ENCODE results near the gene RTTN.

Gene RTTN

DNA sequence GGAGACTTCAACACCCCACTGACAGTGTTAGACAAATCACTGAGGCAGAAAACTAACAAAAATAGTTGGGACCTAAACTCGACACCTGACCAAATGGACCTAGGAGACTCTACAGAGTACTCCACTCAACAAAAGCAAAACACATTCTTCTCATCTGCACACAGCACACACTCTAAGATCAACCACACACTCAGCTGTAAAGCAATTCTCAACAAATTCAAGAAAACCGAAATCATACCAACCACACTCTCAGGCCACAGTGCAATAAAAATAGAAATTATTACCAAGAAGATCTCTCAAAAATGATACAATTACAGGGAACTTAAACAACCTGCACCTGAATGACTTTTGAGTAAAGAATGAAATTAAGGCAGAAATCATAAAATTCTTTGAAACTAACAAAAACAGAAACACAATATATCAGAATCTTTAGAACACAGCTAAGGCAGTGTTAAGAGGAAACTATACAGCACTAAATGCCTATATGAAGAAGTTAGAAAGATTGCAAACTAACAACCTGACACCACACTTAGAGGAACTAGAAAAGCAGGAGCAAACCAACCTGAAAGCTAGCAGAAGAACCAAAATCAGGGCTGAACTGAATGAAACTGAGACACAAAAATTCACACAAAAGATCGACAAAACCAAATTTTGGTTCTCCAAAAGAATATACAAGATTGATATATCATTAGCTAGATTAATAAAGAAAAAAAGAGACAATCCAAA, 46.3 kb downstream of the RTTN start:
- no peaks in the 10 kb centered on the region for H3K9me3 ChIP-seq (replicated peaks; ENCODE audit: insufficient read depth, low read length)
- TF ChIP-seq EZH2 (optimal IDR thresholded peaks at IDR 0.05; ENCODE audit: low read depth, low read length) (no peak), EZH2phosphoT487 (IDR thresholded peaks at IDR 0.05; ENCODE audit: low read length) (no peak), CTCF (IDR thresholded peaks at IDR 0.05; ENCODE audit: low read length) (no peak)
- DNase-seq: peak; percentile 69
- no peaks in the 10 kb centered on the region for H3K9me2 ChIP-seq (replicated peaks; ENCODE audit: insufficient read depth, low read length)
- no peak overlapping the region for H2AFZ ChIP-seq (ENCODE audit: low read length)
- peaks cover 27% of the 10 kb centered on the region for H3F3A ChIP-seq (ENCODE audit: insufficient read depth, low read length)
- H4K20me1 ChIP-seq (ENCODE audit: insufficient read depth, low read length): no peaks in the 10 kb centered on the region
- H3K4me1 ChIP-seq (ENCODE audit: low read length): peaks cover 24% of the 10 kb centered on the region
- H3K27ac ChIP-seq (ENCODE audit: low read length): peak overlapping the region; percentile 76; the same call in 1 of the 2 replicates
- peaks cover 39% of the 10 kb centered on the region for H3K79me2 ChIP-seq (ENCODE audit: low read length)
- H3K4me2 ChIP-seq (ENCODE audit: low read depth, low read length): peak overlapping the region; percentile 84
- H3K36me3 ChIP-seq (replicated peaks; ENCODE audit: insufficient read depth, low read length): no peaks in the 10 kb centered on the region
- peak overlapping the region; percentile 28; the same call in 1 of the 2 replicates for H3K9ac ChIP-seq (ENCODE audit: low read length)
- H3K4me3 ChIP-seq (ENCODE audit: low read length): peak overlapping the region; percentile 33
- no peaks in the 10 kb centered on the region for H3K27me3 ChIP-seq (replicated peaks; ENCODE audit: insufficient read depth, low read length)

- Histone ChIP-seq H3K9me3 (replicated peaks; ENCODE audit: insufficient read depth, low read length) (no peaks in the 10 kb centered on the region), H3K27me3 (replicated peaks; ENCODE audit: insufficient read depth, low read length) (no peaks in the 10 kb centered on the region), H3K4me1 (ENCODE audit: low read length) (peaks cover 24% of the 10 kb centered on the region), H3K4me2 (ENCODE audit: low read depth, low read length) (no peak overlapping the region), H3K79me2 (ENCODE audit: low read length) (peaks cover 41% of the 10 kb centered on the region), H3K4me3 (ENCODE audit: low read length) (no peak overlapping the region), H3K36me3 (replicated peaks; ENCODE audit: insufficient read depth, low read length) (no peaks in the 10 kb centered on the region), H3K9me2 (replicated peaks; ENCODE audit: insufficient read depth, low read length) (no peaks in the 10 kb centered on the region), H2AFZ (ENCODE audit: low read length) (no peak overlapping the region), H4K20me1 (ENCODE audit: insufficient read depth, low read length) (no peaks in the 10 kb centered on the region), H3F3A (ENCODE audit: insufficient read depth, low read length) (peaks cover 27% of the 10 kb centered on the region), H3K27ac (ENCODE audit: low read length) (no peak overlapping the region), H3K9ac (ENCODE audit: low read length) (no peak overlapping the region)
- TF ChIP-seq CTCF (IDR thresholded peaks at IDR 0.05; ENCODE audit: low read length) (no peak), EZH2 (optimal IDR thresholded peaks at IDR 0.05; ENCODE audit: low read depth, low read length) (no peak), EZH2phosphoT487 (IDR thresholded peaks at IDR 0.05; ENCODE audit: low read length) (no peak)
- DNase-seq: no peak
Observed at GRCh38 chr18:70156886-70157285, 48.6 kb downstream of the RTTN start.

DNA sequence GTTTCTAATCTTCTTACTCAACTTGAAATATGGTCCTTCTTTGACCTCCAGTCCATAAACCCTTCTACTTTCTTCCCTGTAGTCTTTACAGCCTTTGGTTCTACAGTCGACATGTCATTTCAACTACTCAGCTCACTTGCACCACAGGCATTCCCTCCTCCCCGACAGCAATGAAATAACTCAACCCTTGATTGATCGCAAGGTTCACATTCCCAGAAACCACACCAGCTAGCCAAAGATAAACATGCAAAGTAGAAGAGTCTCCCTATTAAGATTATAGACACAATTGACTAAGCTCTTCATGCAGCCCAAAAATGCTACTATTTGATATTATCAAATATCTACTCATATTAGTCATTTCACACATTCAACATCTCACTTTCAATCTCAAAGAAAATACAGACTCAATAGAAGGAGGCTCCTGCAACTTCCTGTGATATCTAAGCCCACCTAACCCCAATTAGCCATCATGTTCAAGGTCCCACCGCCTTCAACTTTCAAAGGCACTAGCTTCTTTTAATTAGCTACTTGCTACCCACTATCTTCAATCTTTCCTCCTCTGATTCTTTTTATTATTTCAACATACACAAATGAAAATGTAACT, 50.8 kb downstream of the RTTN start:
- no peak overlapping the region for H3K9ac ChIP-seq (ENCODE audit: low read length)
- H3F3A ChIP-seq (ENCODE audit: insufficient read depth, low read length): peaks cover 15% of the 10 kb centered on the region
- H3K4me1 ChIP-seq (ENCODE audit: low read length): peaks cover 11% of the 10 kb centered on the region

More for the DNA sequence above, 50.8 kb downstream of the RTTN start:
- Histone ChIP-seq H3K27ac (ENCODE audit: low read length) (no peak overlapping the region), H4K20me1 (ENCODE audit: insufficient read depth, low read length) (no peaks in the 10 kb centered on the region), H3K4me2 (ENCODE audit: low read depth, low read length) (no peak overlapping the region), H3K36me3 (replicated peaks; ENCODE audit: insufficient read depth, low read length) (no peaks in the 10 kb centered on the region), H3K4me3 (ENCODE audit: low read length) (no peak overlapping the region), H2AFZ (ENCODE audit: low read length) (no peak overlapping the region), H3K9me3 (replicated peaks; ENCODE audit: insufficient read depth, low read length) (no peaks in the 10 kb centered on the region), H3K27me3 (replicated peaks; ENCODE audit: insufficient read depth, low read length) (no peaks in the 10 kb centered on the region), H3K79me2 (ENCODE audit: low read length) (peaks cover 28% of the 10 kb centered on the region), H3K9me2 (replicated peaks; ENCODE audit: insufficient read depth, low read length) (no peaks in the 10 kb centered on the region)
- TF ChIP-seq CTCF (IDR thresholded peaks at IDR 0.05; ENCODE audit: low read length) (no peak), EZH2 (optimal IDR thresholded peaks at IDR 0.05; ENCODE audit: low read depth, low read length) (no peak), EZH2phosphoT487 (IDR thresholded peaks at IDR 0.05; ENCODE audit: low read length) (no peak)
- no peak for DNase-seq
